IMR-90 (cell line): Measurements from ENCODE around the gene KLHL17. TPM values are rescaled to one million over a fixed set of nuclear protein-coding genes. Genes with fewer than 3 reads are reported as not detected.

Experiments used
- ATAC-seq: fragments of 200-7000 bp; cut with Tn5 transposase; 2 replicates; pipeline ENCODE4 v1.9.1; 2020; ENCODE audit warnings: low read depth, mild to moderate bottlenecking, moderate library complexity
- BruUV-seq: library from RNA; stranded (reverse); fragments of 400-500 nt; replicated peaks from 2 replicates; lab custom pipeline; 2021; lab: Mats Ljungman, UMichigan
- CTCF ChIA-PET: fragments of 300-600 bp; formaldehyde crosslinking; extraction: SDS; loops from one replicate; lab custom pipeline; 2021; ENCODE audit warnings: antibody characterized with exemption; lab: Yijun Ruan, JAX
- POLR2A ChIA-PET: fragments of 300-600 bp; sonication (Branson Sonifier 250); formaldehyde crosslinking; loops from one replicate; lab custom pipeline; 2022; ENCODE audit warnings: antibody characterized with exemption; ENCODE audit not compliant: unreplicated experiment; lab: Charles Lee
- DNase-seq: peaks from one replicate; pipeline ENCODE4 v3.0.0; 2013
- H2AFZ ChIP-seq: replicated peaks from 2 replicates; pipeline ENCODE3; 2013; ENCODE audit warnings: low read length, mild to moderate bottlenecking; ENCODE audit not compliant: poor library complexity
- H2AK5ac ChIP-seq: 2 replicates; pipeline ENCODE4 v1.6.1; 2013; ENCODE audit warnings: low read depth, low read length, inconsistent platforms
- H2AK9ac ChIP-seq: replicated peaks from 2 replicates; pipeline ENCODE3; 2013; ENCODE audit warnings: mild to moderate bottlenecking, low read depth, low read length, moderate library complexity; ENCODE audit not compliant: poor library complexity
- H2BK120ac ChIP-seq: 2 replicates; pipeline ENCODE4 v1.6.1; 2013; ENCODE audit warnings: low read depth, low read length, inconsistent platforms
- H2BK15ac ChIP-seq: 3 replicates; pipeline ENCODE4 v1.6.1; 2013; ENCODE audit warnings: low read depth, low read length, inconsistent platforms
- H2BK20ac ChIP-seq: 2 replicates; pipeline ENCODE4 v1.6.1; 2013; ENCODE audit warnings: low read depth, mild to moderate bottlenecking, inconsistent platforms, low read length, moderate library complexity
- H2BK5ac ChIP-seq: 2 replicates; pipeline ENCODE4 v1.6.1; 2013; ENCODE audit warnings: mild to moderate bottlenecking, low read depth, low read length, inconsistent platforms; ENCODE audit not compliant: poor library complexity, severe bottlenecking
- H3K14ac ChIP-seq: replicated peaks from 2 replicates; pipeline ENCODE4 v1.6.1; 2013; ENCODE audit warnings: low read depth, low read length, inconsistent platforms
- H3K18ac ChIP-seq: 2 replicates; pipeline ENCODE4 v1.6.1; 2013; ENCODE audit warnings: low read depth, low read length, control low read depth
- H3K23ac ChIP-seq: 2 replicates; pipeline ENCODE4 v1.6.1; 2013; ENCODE audit warnings: low read depth, low read length, inconsistent platforms
- H3K27ac ChIP-seq: 2 replicates; pipeline ENCODE4 v1.5.1; 2013; ENCODE audit warnings: mild to moderate bottlenecking, control low read depth, low read length; ENCODE audit not compliant: insufficient read depth
- H3K27me3 ChIP-seq: 2 replicates; pipeline ENCODE4 v1.6.1; 2013; ENCODE audit warnings: low read length; ENCODE audit not compliant: control insufficient read depth, insufficient read depth
- H3K36me3 ChIP-seq: 2 replicates; pipeline ENCODE4 v1.6.1; 2013; ENCODE audit warnings: low read length, mixed read lengths; ENCODE audit not compliant: control insufficient read depth, insufficient read depth
- H3K4ac ChIP-seq: 2 replicates; pipeline ENCODE4 v1.6.1; 2013; ENCODE audit warnings: low read depth, low read length, inconsistent platforms
- H3K4me1 ChIP-seq: 2 replicates; pipeline ENCODE4 v1.6.1; 2013; ENCODE audit warnings: low read length, mixed read lengths; ENCODE audit not compliant: control insufficient read depth, insufficient read depth
- H3K4me2 ChIP-seq: 2 replicates; pipeline ENCODE4 v1.6.1; 2013; ENCODE audit warnings: low read depth, mild to moderate bottlenecking, control low read depth, low read length, moderate library complexity
- H3K4me3 ChIP-seq: 2 replicates; pipeline ENCODE4 v1.5.1; 2013; ENCODE audit warnings: low read depth, mild to moderate bottlenecking, control low read depth, low read length, moderate library complexity; ENCODE audit not compliant: insufficient read depth
- H3K56ac ChIP-seq: 2 replicates; pipeline ENCODE4 v1.6.1; 2013; ENCODE audit warnings: low read length, inconsistent platforms; ENCODE audit not compliant: insufficient read depth; ENCODE audit errors: extremely low read depth
- H3K79me1 ChIP-seq, 2 experiments: 2 replicates each; pipeline ENCODE4 v1.6.1; 2013; ENCODE audit warnings: low read length in 2 of 2, inconsistent platforms in 1 of 2, low read depth in 1 of 2
- H3K9ac ChIP-seq: 2 replicates; pipeline ENCODE4 v1.6.1; 2013; ENCODE audit warnings: low read depth, low read length, control low read depth
- H3K9me1 ChIP-seq: 2 replicates; pipeline ENCODE4 v1.6.1; 2013; ENCODE audit warnings: low read length, inconsistent platforms; ENCODE audit not compliant: insufficient read depth
- H3K9me3 ChIP-seq: 2 replicates; pipeline ENCODE4 v1.6.1; 2013; ENCODE audit warnings: low read length; ENCODE audit not compliant: control insufficient read depth, insufficient read depth
- H4K20me1 ChIP-seq: 2 replicates; pipeline ENCODE4 v1.6.1; 2013; ENCODE audit warnings: low read length, inconsistent platforms; ENCODE audit not compliant: insufficient read depth
- H4K5ac ChIP-seq: 2 replicates; pipeline ENCODE4 v1.6.1; 2013; ENCODE audit warnings: mild to moderate bottlenecking, low read depth, low read length, control low read depth
- H4K8ac ChIP-seq, 2 experiments: 2 replicates each; pipeline ENCODE4 v1.6.1; 2013; ENCODE audit warnings: low read depth in 2 of 2, low read length in 2 of 2, control low read depth in 1 of 2, inconsistent platforms in 1 of 2
- H4K91ac ChIP-seq: 2 replicates; pipeline ENCODE4 v1.6.1; 2013; ENCODE audit warnings: low read depth, low read length, inconsistent platforms; ENCODE audit not compliant: insufficient read depth
- BHLHE40 ChIP-seq: fragments of 150-350 bp; IDR thresholded peaks from 2 replicates; pipeline ENCODE4 v1.6.1; 2016; ENCODE audit warnings: mild to moderate bottlenecking, low read depth, low read length
- CEBPB ChIP-seq: IDR thresholded peaks from 2 replicates; pipeline ENCODE4 v1.6.1; 2012; ENCODE audit warnings: low read depth, low read length, improper control_type of control experiment
- CHD1 ChIP-seq: IDR thresholded peaks from 2 replicates; pipeline ENCODE4 v1.6.1; 2012; ENCODE audit warnings: low read depth, low read length, improper control_type of control experiment
- CTCF ChIP-seq: conservative IDR thresholded peaks from 2 replicates; pipeline ENCODE4 v1.5.1; 2012; ENCODE audit warnings: mild to moderate bottlenecking, low read depth, low read length, improper control_type of control experiment
- FOS ChIP-seq: fragments of 150-350 bp; IDR thresholded peaks from 2 replicates; pipeline ENCODE4 v1.6.1; 2016; ENCODE audit warnings: low read depth, low read length
- MAFK ChIP-seq: IDR thresholded peaks from 2 replicates; pipeline ENCODE4 v1.6.1; 2012; ENCODE audit warnings: low read depth, low read length, improper control_type of control experiment
- MAZ ChIP-seq: IDR thresholded peaks from 2 replicates; pipeline ENCODE4 v1.6.1; 2012; ENCODE audit warnings: low read depth, mild to moderate bottlenecking, low read length, improper control_type of control experiment, moderate library complexity, borderline replicate concordance
- MXI1 ChIP-seq: IDR thresholded peaks from 2 replicates; pipeline ENCODE4 v1.6.1; 2012; ENCODE audit warnings: low read depth, mild to moderate bottlenecking, low read length, moderate library complexity, borderline replicate concordance
- NFE2L2 ChIP-seq: fragments of 150-350 bp; IDR thresholded peaks from 2 replicates; pipeline ENCODE4 v1.6.1; 2016; ENCODE audit warnings: low read depth, mild to moderate bottlenecking, low read length
- POLR2A ChIP-seq: IDR thresholded peaks from 2 replicates; pipeline ENCODE4 v1.6.1; 2012; ENCODE audit warnings: mild to moderate bottlenecking, low read depth, low read length
- RCOR1 ChIP-seq: IDR thresholded peaks from 2 replicates; pipeline ENCODE4 v1.6.1; 2012; ENCODE audit warnings: mild to moderate bottlenecking, low read length, improper control_type of control experiment; ENCODE audit not compliant: insufficient replicate concordance
- RFX5 ChIP-seq: IDR thresholded peaks from 2 replicates; pipeline ENCODE4 v1.8.0; 2012; ENCODE audit warnings: low read depth, mild to moderate bottlenecking, low read length, moderate library complexity
- SMC3 ChIP-seq: fragments of 150-350 bp; IDR thresholded peaks from 2 replicates; pipeline ENCODE4 v1.6.1; 2016; ENCODE audit warnings: low read depth, mild to moderate bottlenecking, antibody characterized with exemption, low read length, moderate library complexity
- WGBS, 2 experiments: methylation state at CpG; one replicate each; pipeline versions ENCODE4 v1.1.5 to v1.1.7; 2013; ENCODE audit warnings: missing lambda C conversion rate in 2 of 2; ENCODE audit not compliant: insufficient read length in 1 of 2; ENCODE audit errors: extremely low coverage in 2 of 2; 5-methylcytosine and 5-hydroxymethylcytosine counted together
- dilution Hi-C: fragments of 300-500 bp; cut with HindIII; formaldehyde crosslinking; loops from one replicate; pipeline ENCODE4 v1.14.3; 2018; ENCODE audit warnings: low sequenced_read_pairs; ENCODE audit not compliant: unreplicated experiment
- in situ Hi-C: fragments of 300-500 bp; cut with MboI; formaldehyde crosslinking; loops from 3 replicates; pipeline ENCODE4 v1.14.3; 2019; ENCODE audit warnings: low sequenced_read_pairs, inconsistent platforms, mixed read lengths
- intact Hi-C: fragments of 100-400 bp; cut with micrococcal nuclease; formaldehyde crosslinking; loops from 2 replicates; pipeline ENCODE4 v1.10.0; 2022
- polyA plus RNA-seq, 3 experiments: library from polyadenylated mRNA; depleted of rRNA; stranded (reverse); fragments of >200 nt; gene quantifications; 2 replicates each; pipeline ENCODE4 v1.2.3, GENCODE V29; 2012; ENCODE audit warnings: low replicate concordance in 1 of 3
- total RNA-seq: library from RNA; depleted of rRNA; stranded (reverse); fragments of >200 nt; gene quantifications from 2 replicates; pipeline ENCODE4 v1.2.3, GENCODE V29; 2012
- TF ChIP-seq, protein P1 (sequence below): fragments of 150-350 bp; IDR thresholded peaks from 2 replicates; pipeline ENCODE4 v1.6.1; 2017; ENCODE audit warnings: mild to moderate bottlenecking, antibody characterized with exemption, low read length, low read depth
- TF ChIP-seq, protein P2 (sequence below): fragments of 150-350 bp; IDR thresholded peaks from 2 replicates; pipeline ENCODE4 v1.6.1; 2016; ENCODE audit warnings: low read depth, mild to moderate bottlenecking, low read length, moderate library complexity, borderline replicate concordance

The KLHL17 gene
- total and polyA plus RNA-seq, 2 of the 4 experiments (the other 2 are of a cell fraction), result 3.4 to 41.0 TPM

DNA sequence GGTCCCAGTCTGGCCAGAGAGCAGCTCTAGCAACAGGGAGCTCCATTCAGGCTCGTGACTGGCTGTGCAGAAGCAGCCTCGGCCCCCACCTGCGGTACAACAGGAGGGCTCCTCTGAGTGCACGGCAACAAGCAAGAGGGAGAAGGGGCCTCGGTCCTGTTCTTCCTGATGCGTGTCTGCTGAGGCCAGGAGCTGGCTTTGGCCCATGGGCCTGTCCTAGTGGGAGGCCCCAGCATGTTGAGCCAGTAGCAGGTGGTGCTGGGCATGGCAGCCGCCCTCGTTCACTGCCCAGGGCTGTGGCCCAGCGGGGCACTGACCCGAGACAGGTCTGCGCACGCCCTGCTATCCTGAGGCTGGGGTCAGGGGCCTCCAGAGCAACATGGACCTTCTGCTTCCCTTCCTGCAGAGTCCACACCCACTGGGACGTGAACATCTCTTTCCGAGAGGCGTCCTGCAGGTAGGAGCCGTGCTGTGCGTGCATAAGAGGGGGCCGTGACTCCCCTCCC, 29.7 kb upstream of the KLHL17 start:
- intact Hi-C loops (no loop called here), dilution Hi-C loops (no loop called here), in situ Hi-C loops (no loop called here)
- Histone ChIP-seq H3K36me3 (peaks cover 9% of the 10 kb centered on the region), H3K9me1 (no peaks in the 10 kb centered on the region), H3K4me3 (no peak overlapping the region), H2BK120ac (no peak overlapping the region), H3K4me2 (no peak overlapping the region), H4K91ac (no peak overlapping the region), H3K56ac (no peak overlapping the region), H3K27me3 (no peaks in the 10 kb centered on the region), H2AK5ac (no peak overlapping the region), H4K8ac (no peak overlapping the region), H3K79me1 (peaks cover 0 to 7% of the 10 kb centered on the region in 2 experiments; a peak in 1 of 4 replicates), H3K9me3 (no peaks in the 10 kb centered on the region), H2AFZ (no peak overlapping the region), H4K20me1 (peaks cover 6% of the 10 kb centered on the region; the same call in 1 of the 2 replicates), H3K18ac (no peak overlapping the region), H2BK15ac (no peak overlapping the region), H3K4ac (no peak overlapping the region), H3K9ac (no peak overlapping the region), H3K4me1 (no peaks in the 10 kb centered on the region; the same call in 1 of the 2 replicates), H2BK20ac (no peak overlapping the region), H2AK9ac (no peak overlapping the region), H4K5ac (no peak overlapping the region), H3K27ac (no peak overlapping the region), H3K14ac (no peak overlapping the region), H3K23ac (no peak overlapping the region), H2BK5ac (no peak overlapping the region)
- ChIA-PET CTCF (interaction anchor here (0.6 kb wide), 1 partner anchor 10 kb away, joined by 3 read pairs; no protein-coding TSS in a partner anchor), POLR2A (no interaction called here)
- BruUV-seq, result no TSS peak
- ATAC-seq, result no peak
- TF ChIP-seq, protein P1, sequence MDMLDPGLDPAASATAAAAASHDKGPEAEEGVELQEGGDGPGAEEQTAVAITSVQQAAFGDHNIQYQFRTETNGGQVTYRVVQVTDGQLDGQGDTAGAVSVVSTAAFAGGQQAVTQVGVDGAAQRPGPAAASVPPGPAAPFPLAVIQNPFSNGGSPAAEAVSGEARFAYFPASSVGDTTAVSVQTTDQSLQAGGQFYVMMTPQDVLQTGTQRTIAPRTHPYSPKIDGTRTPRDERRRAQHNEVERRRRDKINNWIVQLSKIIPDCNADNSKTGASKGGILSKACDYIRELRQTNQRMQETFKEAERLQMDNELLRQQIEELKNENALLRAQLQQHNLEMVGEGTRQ, result no peak
- no peak for TF ChIP-seq MXI1
- TF ChIP-seq MAZ, result no peak
- TF ChIP-seq CHD1, result no peak
- TF ChIP-seq, protein P2, sequence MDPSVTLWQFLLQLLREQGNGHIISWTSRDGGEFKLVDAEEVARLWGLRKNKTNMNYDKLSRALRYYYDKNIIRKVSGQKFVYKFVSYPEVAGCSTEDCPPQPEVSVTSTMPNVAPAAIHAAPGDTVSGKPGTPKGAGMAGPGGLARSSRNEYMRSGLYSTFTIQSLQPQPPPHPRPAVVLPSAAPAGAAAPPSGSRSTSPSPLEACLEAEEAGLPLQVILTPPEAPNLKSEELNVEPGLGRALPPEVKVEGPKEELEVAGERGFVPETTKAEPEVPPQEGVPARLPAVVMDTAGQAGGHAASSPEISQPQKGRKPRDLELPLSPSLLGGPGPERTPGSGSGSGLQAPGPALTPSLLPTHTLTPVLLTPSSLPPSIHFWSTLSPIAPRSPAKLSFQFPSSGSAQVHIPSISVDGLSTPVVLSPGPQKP, result no peak
- no peak for TF ChIP-seq SMC3
- TF ChIP-seq CEBPB, result no peak
- TF ChIP-seq MAFK, result no peak
- no peak for TF ChIP-seq NFE2L2
- no peak for TF ChIP-seq POLR2A
- no peak for TF ChIP-seq FOS
- TF ChIP-seq BHLHE40, result no peak
- TF ChIP-seq RFX5, result no peak
- TF ChIP-seq RCOR1, result no peak
- TF ChIP-seq CTCF, result no peak
- WGBS, 2 experiments, result 78% methylated on average over 11 of the region's 18 CpGs; no CpG with 5 or more reads in 1 of the 2 experiments
- no peak for DNase-seq
